Neutrophil (primary cell): ENCODE data around the gene CACNA2D3.

Experiments used
- H3K27ac ChIP-seq: fragments of 200-600 bp; sonication (generic); 2 replicates; pipeline ENCODE4 v1.5.1; 2016; ENCODE audit warnings: mild to moderate bottlenecking, moderate library complexity
- H3K27me3 ChIP-seq: fragments of 200-600 bp; sonication (generic); 2 replicates; pipeline ENCODE4 v1.6.0; 2016; ENCODE audit warnings: mild to moderate bottlenecking
- H3K36me3 ChIP-seq: fragments of 200-600 bp; sonication (generic); 2 replicates; pipeline ENCODE4 v1.5.1; 2017
- H3K4me1 ChIP-seq, 2 experiments: fragments of 200-600 bp in 1 of 2; sonication (generic) in 1 of 2; 1 replicate in 1 of 2; 2 replicates in 1 of 2; pipeline versions ENCODE4 v1.5.1 to v1.6.1; 2013 to 2016; ENCODE audit warnings: low read depth in 1 of 2, low read length in 1 of 2, mild to moderate bottlenecking in 1 of 2, moderate library complexity in 1 of 2; ENCODE audit not compliant: control insufficient read depth in 1 of 2, insufficient read depth in 1 of 2
- H3K4me3 ChIP-seq, 2 experiments: fragments of 200-600 bp in 1 of 2; sonication (generic) in 1 of 2; 1 replicate in 1 of 2; 2 replicates in 1 of 2; pipeline ENCODE4 v1.5.1; 2013 to 2016; ENCODE audit warnings: low read depth in 1 of 2, low read length in 1 of 2, mild to moderate bottlenecking in 1 of 2, moderate library complexity in 1 of 2
- H3K9me3 ChIP-seq: fragments of 200-600 bp; sonication (generic); 2 replicates; pipeline ENCODE4 v1.5.1; 2016
- TF ChIP-seq, protein P1 (sequence below): fragments of 200-600 bp; sonication (generic); IDR thresholded peaks from 2 replicates; pipeline ENCODE4 v1.5.1; 2016; ENCODE audit warnings: antibody characterized with exemption

Gene CACNA2D3

DNA sequence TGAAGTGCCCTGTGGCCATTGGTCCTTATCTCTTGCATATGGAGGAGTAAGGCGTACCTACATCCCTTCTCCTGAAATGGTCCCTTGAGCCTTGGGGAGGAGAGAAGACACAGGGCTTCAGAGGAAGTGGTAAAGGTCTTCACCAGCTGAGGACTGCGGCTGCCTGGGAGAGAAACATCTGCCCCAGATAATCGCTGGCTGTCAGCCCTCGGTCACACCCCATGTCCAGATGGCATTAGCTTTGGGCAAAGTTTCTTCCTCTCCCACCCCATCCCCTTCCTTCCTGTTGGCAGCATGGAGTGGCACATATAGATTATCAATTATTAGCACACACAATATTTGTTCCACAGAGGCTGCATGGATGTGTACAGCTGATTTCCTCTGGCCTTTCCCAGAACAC is 743.9 kb downstream of the CACNA2D3 start:
- no peaks in the 10 kb centered on the region for H3K36me3 ChIP-seq
- TF ChIP-seq, protein P1, sequence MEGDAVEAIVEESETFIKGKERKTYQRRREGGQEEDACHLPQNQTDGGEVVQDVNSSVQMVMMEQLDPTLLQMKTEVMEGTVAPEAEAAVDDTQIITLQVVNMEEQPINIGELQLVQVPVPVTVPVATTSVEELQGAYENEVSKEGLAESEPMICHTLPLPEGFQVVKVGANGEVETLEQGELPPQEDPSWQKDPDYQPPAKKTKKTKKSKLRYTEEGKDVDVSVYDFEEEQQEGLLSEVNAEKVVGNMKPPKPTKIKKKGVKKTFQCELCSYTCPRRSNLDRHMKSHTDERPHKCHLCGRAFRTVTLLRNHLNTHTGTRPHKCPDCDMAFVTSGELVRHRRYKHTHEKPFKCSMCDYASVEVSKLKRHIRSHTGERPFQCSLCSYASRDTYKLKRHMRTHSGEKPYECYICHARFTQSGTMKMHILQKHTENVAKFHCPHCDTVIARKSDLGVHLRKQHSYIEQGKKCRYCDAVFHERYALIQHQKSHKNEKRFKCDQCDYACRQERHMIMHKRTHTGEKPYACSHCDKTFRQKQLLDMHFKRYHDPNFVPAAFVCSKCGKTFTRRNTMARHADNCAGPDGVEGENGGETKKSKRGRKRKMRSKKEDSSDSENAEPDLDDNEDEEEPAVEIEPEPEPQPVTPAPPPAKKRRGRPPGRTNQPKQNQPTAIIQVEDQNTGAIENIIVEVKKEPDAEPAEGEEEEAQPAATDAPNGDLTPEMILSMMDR = no peak

DNA sequence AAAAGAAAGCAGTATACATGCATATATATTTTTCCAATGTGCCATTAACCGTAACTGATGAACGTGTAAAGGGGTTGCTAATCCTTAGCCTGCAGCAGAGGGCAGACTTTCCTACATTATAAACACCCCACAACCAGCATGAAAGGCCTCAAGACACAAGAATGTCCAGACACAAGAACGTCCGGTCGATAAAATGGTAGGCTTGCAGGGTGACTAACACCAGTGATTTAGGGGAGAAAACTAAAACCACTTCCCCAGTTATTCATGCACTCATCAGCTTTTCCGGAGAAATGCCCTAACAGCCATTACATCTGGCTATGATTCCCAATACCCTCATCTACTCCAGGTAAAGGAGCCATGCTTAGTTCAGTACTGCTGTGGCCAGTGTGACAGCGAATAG is 748.1 kb downstream of the CACNA2D3 start:
- Histone ChIP-seq H3K4me1 (no peaks in the 10 kb centered on the region), H3K9me3 (no peaks in the 10 kb centered on the region), H3K36me3 (no peaks in the 10 kb centered on the region), H3K4me3 (no peak overlapping the region), H3K27ac (no peak overlapping the region), H3K27me3 (no peaks in the 10 kb centered on the region)
- TF ChIP-seq, protein P1 = no peak

More for the DNA sequence above, 743.9 kb downstream of the CACNA2D3 start:
- Histone ChIP-seq H3K9me3 (no peaks in the 10 kb centered on the region), H3K27me3 (no peaks in the 10 kb centered on the region), H3K27ac (no peak overlapping the region), H3K4me3 (no peak overlapping the region), H3K4me1 (no peaks in the 10 kb centered on the region)

DNA sequence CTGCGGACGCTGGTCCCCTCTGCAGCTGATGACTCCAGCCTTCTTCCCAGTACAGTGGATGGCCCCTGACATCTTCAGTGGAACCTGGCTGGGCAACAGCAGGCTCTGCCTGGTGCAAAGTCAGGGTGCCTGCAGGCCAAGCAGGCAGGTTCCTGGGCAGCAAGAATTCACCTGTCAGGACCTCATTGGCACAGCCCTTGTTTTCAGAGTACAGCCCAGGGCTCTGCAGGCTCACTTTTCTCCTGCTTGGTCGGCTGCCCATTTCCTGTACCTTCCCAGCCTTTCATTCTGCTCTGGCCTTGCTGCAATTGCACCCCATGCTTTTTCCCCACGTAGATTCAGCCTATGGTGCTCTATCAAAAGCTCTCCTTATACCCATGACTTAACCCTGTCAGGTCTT is 749.5 kb downstream of the CACNA2D3 start:
- Histone ChIP-seq H3K9me3 (no peaks in the 10 kb centered on the region), H3K4me3 (no peak overlapping the region), H3K27me3 (no peaks in the 10 kb centered on the region), H3K27ac (no peak overlapping the region), H3K36me3 (no peaks in the 10 kb centered on the region), H3K4me1 (no peaks in the 10 kb centered on the region)
- TF ChIP-seq, protein P1 = no peak

DNA sequence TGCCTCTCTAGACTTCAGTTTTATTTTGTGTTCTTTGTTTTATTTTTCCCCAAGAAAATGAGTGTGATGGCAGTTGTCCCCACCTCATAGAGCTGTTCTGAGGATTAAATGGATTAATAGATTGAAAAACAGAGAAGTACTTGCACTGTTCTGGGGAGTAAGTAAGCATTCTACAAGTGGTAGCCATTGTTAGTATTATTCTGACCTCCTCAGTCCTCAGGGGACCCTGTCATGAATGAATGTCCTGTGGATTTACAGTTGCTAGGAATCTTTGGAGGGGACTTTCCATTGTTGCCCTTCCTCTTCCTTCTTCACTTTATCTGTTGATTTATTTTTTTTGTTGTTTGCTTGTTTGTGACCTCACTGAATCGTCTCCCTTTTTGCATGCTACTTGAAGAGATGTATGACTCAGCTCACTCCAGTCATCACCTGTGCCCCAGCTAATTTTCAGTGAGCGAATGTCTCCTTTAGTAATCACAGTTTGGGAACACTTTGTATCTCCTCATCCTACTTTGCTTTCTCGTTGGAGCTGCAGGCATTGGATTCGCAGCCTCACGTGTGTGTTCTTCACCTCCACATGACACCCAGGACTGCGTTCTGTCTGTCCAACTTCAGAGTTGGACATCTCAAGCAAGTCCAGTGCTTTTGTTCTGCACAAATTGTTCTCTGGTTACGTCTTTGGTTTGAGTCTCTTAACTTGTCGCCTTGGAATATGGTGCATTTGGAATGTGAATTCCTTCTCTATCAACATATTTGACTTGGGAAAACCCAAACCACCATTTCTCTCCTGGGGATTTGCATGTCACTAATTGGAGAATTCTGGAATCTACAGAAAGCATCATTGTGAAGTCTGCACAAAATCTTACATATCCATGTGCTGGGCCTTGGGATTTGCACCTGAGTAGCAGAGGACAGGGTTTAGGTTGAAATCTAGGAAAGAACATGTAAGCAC is 751.0 kb downstream of the CACNA2D3 start:
- Histone ChIP-seq H3K27ac (no peak overlapping the region), H3K4me3 (no peak overlapping the region), H3K27me3 (no peaks in the 10 kb centered on the region), H3K4me1 (no peaks in the 10 kb centered on the region), H3K9me3 (no peaks in the 10 kb centered on the region), H3K36me3 (no peaks in the 10 kb centered on the region)
- TF ChIP-seq, protein P1 = no peak

DNA sequence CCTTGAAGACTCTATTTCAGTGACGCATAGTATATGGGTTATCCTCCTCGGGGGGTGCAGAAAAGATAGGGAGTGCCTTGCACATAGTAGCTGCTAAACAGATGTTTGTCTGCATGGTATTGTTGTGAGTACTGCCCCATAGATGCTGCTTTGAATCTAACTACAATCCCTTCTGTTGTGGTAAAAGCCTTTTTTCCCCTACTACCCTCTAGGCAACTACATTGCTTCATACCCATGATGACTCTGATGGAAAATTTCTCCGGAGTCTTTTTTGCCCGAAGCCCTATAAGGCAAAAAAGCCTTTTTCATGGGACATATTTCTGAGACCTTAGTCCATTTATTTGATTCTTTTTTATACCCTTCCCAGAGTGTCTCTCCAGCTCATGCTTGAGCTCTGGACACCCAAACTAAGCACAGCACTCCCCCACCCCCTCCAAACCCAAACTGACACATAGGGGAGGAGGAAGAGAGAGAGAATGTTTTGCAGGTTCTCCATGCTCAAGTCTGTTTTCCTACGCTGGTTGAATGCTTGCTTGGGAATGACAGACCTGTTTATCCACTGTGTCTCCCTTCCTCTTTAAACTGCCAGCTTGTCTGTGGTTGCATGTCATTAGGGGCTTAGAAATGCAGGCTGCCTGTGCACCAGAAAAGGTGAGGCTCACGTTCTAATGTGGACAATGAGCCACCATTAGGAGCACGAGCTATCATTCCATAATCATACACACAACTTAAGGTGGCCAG is 752.6 kb downstream of the CACNA2D3 start:
- Histone ChIP-seq H3K27me3 (no peaks in the 10 kb centered on the region), H3K4me1 (no peaks in the 10 kb centered on the region), H3K9me3 (no peaks in the 10 kb centered on the region), H3K36me3 (no peaks in the 10 kb centered on the region), H3K27ac (no peak overlapping the region), H3K4me3 (no peak overlapping the region)
- TF ChIP-seq, protein P1 = no peak
